GM21515 (cell line): ENCODE measurements around the gene DIS3L2.
"Not testable (repeated sequence)": the region's sequence is repeated elsewhere in the genome, so short reads cannot be mapped to it uniquely, and the experiment has no call there.

Experiments used
- ATAC-seq: cut with Tn5 transposase; IDR thresholded peaks from one replicate; pipeline ENCODE4 v1.9.1; 2021; ENCODE audit not compliant: unreplicated experiment

The DIS3L2 gene

GRCh38 chr2:232162187-232162586, 200.7 kb downstream of the DIS3L2 start:
- no peak for ATAC-seq

- ATAC-seq = no peak
Observed at GRCh38 chr2:232170396-232170795, 208.9 kb downstream of the DIS3L2 start.

GRCh38 chr2:232174662-232175061, 213.1 kb downstream of the DIS3L2 start:
- ATAC-seq = no peak

GRCh38 chr2:232176587-232176986, 215.1 kb downstream of the DIS3L2 start:
- ATAC-seq = not testable (repeated sequence)

GRCh38 chr2:232183279-232183678, 221.8 kb downstream of the DIS3L2 start:
- no peak for ATAC-seq

- ATAC-seq = no peak
Observed at GRCh38 chr2:232184346-232184745, 222.8 kb downstream of the DIS3L2 start.

- ATAC-seq = no peak
Observed at GRCh38 chr2:232190796-232191195, 229.3 kb downstream of the DIS3L2 start.

- no peak for ATAC-seq
Observed at GRCh38 chr2:232195487-232195886, 234.0 kb downstream of the DIS3L2 start.

- ATAC-seq = no peak
Observed at GRCh38 chr2:232196802-232197201, 235.3 kb downstream of the DIS3L2 start.

GRCh38 chr2:232200195-232200594, 238.7 kb downstream of the DIS3L2 start:
- ATAC-seq = no peak

- ATAC-seq = no peak
Observed at GRCh38 chr2:232203166-232203891, 241.8 kb downstream of the DIS3L2 start.

GRCh38 chr2:232203936-232204335, 242.4 kb downstream of the DIS3L2 start:
- ATAC-seq = no peak

- ATAC-seq = no peak
Observed at GRCh38 chr2:232204457-232204931, 243.0 kb downstream of the DIS3L2 start.

- ATAC-seq = no peak
Observed at GRCh38 chr2:232207174-232207573, 245.7 kb downstream of the DIS3L2 start.

- no peak for ATAC-seq
Observed at GRCh38 chr2:232210306-232210705, 248.8 kb downstream of the DIS3L2 start.

- ATAC-seq = no peak
Observed at GRCh38 chr2:232211743-232212686, 250.5 kb downstream of the DIS3L2 start.

GRCh38 chr2:232213176-232213575, 251.7 kb downstream of the DIS3L2 start:
- no peak for ATAC-seq

GRCh38 chr2:232214053-232214452, 252.5 kb downstream of the DIS3L2 start:
- ATAC-seq = no peak

- ATAC-seq = no peak
Observed at GRCh38 chr2:232216028-232216427, 254.5 kb downstream of the DIS3L2 start.

- ATAC-seq = no peak
Observed at GRCh38 chr2:232218778-232219495, 257.4 kb downstream of the DIS3L2 start.

- no peak for ATAC-seq
Observed at GRCh38 chr2:232219496-232219870, 258.0 kb downstream of the DIS3L2 start.
